Left renal pelvis (tissue), 4 donors: ENCODE data around the gene SERPINB12. TPM values are rescaled to one million over a fixed set of nuclear protein-coding genes. Genes with fewer than 3 reads are reported as not detected.

Experiments used
- DNase-seq, 4 donors: peaks; one replicate each; pipeline ENCODE4 v3.0.0-alpha.2; 2013; ENCODE audit warnings: low read depth in 4 of 4, low spot score in 3 of 4
- polyA plus RNA-seq, 4 donors: library from polyadenylated mRNA; unstranded; fragments of 120-200 nt; gene quantifications; one replicate each; pipeline ENCODE4 v1.2.1, GENCODE V29; 2013; ENCODE audit not compliant: insufficient read length in 4 of 4

Gene SERPINB12, protein sequence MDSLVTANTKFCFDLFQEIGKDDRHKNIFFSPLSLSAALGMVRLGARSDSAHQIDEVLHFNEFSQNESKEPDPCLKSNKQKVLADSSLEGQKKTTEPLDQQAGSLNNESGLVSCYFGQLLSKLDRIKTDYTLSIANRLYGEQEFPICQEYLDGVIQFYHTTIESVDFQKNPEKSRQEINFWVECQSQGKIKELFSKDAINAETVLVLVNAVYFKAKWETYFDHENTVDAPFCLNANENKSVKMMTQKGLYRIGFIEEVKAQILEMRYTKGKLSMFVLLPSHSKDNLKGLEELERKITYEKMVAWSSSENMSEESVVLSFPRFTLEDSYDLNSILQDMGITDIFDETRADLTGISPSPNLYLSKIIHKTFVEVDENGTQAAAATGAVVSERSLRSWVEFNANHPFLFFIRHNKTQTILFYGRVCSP
- not detected for polyA plus RNA-seq

DNA sequence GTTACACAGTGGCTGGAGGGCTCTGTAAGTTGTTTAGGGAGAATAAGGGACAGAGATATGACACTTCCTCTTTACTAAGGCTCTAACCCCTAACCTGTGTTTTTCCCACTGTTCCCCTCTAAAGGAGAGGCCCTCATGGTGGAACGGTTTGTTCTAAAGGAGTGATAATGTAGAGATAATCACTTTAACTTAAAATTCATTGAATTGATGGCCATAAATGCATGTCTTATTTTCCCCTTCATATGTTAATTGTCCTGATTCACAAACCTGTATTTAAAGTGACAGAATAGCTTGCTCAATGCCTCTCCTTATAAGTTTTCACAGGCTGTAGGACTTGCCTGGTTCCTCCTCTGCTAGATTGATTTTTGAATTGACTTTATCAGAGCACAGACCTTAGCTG is at the start of gene SERPINB12:
Gene SERPINB12 (plus strand): TSS at position 301 of the 400 bp plus-strand sequence. CDS start 13,791 bp downstream, outside the sequence.
- no peak for DNase-seq

DNA sequence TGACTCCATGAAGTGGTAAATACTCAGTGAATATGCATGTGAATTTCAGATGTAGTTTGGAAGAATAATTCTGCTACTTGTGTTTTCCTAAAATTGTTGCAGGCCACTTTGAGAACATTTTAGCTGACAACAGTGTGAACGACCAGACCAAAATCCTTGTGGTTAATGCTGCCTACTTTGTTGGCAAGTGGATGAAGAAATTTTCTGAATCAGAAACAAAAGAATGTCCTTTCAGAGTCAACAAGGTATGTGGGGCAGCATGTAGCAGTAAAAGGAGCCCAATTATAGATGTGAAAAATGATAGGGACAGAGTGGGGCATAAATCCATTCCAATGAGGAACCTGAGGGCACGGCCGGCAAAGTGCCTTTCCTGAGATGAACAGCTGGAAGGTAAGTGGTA is 49.3 kb upstream of the SERPINB12 start:
- no peak for DNase-seq

DNA sequence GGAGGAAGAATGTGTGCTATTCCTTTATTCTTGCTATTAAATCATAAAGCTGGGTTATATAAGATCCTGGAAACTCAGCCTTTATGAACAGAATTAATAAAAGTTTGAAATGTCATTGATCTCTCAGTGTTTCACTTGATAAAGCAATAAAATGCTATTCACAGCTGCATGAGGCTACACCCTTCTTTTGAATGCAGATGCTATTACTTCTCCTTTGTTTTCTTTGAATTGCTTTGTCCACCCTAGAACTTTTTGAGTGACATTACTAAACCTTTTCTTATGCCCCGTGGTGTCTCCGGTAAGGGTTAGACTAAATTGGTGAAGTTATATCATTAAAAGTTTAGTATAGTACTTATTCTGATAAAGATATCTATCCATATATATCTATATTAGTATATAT is 46.5 kb upstream of the SERPINB12 start:
- DNase-seq = no peak

DNA sequence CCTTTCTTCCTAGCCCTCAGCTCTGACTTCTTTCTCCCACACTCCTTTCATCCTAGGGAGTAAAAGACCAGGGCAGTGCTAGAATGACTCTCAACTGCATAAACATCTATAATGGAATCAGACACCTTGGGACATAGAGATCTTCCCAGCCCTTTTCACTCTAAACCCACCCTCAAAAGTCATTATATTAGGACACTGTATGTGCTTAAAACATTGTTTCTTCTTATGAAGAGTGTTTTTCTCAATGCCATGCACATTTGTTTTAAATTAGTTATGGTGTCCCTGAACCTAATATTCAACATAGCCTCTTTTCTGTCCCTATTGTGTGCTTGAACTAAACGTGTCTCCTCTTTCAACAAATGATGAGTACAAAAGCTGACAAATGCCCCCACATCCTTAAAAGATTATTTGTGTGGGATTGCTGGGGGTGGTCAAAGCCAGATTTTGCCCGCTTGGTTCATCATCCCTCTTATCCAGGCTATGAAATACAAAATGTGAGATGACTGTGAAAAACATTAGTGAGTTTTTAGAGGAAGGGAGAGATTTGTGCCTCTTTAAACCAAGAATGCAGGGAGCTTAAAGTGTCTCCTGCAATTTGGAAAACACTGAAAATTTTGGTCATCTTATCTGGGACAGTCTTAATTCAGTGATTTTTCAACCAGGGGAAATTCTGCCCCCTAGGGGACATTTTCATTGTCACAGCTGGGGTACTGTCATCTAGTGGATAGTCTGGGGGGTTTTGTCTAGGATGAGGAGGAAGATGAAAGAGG is 36.4 kb upstream of the SERPINB12 start:
- DNase-seq = no peak

DNA sequence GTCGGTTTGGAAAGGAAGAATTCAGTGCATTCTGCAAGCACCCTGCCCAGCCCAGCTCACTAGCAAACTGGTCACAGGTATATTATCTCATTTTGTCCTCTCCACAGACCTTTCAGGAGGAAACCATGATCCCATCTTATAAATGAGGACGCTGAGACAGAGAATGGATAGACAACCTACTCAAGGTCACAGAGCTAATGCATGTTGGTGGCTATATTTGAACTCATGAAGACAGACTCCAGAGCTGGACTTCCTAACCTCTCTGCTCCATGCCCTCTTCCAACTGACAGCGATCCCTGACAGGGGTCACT is 35.9 kb upstream of the SERPINB12 start:
- DNase-seq = no peak

DNA sequence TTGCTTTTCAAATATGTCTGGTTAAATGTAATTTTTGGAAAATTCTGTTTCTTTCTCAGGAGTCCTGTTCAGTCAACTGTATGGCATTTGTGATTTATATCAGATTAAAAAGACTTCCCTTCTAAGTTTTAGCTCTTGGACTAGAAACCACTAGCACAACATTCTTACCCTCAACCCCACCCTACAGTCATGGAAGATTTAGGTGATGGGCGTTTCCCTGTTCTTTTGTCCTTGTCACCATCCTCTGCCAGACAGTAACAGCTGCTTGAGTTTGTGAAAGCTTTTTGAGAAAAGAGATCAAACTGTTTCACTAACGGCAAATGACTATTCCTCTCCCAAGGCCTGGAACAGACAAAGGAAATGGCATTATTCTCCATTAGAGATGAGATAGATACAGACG is 33.6 kb upstream of the SERPINB12 start:
- no peak for DNase-seq

DNA sequence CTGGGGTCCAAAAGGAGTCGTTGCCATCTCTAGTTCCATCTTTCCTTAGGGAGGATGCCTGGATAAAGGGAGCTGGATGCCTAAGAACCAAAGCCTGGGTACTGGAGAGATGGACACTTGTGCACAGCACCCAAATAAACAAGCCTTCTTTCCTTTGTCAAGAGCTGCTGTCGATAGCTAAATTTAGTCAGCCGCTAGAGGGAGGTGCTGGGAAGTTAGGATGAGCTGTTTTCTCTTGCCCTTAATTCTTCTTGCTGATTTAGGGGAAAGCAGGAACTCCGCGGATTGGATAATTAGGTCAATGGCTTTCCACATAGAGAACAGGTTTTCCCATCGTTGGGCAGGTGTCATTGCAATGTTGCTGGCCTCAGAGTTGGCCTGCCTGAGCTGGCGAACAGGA is 30.9 kb upstream of the SERPINB12 start:
- DNase-seq = no peak

DNA sequence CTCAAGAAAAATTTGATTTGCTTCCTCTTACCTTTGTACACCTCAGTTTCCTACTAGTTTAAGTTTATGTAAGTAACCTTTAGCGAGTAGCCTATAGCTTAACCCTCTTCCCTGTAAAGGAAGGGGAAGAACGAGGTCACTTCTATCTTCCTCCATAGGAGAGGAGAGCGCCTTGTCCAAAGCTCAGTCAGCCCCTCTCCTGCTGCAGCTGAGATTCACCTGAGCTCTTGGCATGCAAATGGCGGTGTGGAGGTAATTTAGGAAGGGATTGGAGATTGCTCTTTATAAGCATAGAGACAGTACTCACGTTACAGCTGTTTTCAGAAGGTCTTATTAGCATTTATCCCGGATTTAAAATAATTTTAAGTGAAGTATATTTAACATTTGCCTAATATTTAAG is 27.8 kb upstream of the SERPINB12 start:
- DNase-seq = no peak

DNA sequence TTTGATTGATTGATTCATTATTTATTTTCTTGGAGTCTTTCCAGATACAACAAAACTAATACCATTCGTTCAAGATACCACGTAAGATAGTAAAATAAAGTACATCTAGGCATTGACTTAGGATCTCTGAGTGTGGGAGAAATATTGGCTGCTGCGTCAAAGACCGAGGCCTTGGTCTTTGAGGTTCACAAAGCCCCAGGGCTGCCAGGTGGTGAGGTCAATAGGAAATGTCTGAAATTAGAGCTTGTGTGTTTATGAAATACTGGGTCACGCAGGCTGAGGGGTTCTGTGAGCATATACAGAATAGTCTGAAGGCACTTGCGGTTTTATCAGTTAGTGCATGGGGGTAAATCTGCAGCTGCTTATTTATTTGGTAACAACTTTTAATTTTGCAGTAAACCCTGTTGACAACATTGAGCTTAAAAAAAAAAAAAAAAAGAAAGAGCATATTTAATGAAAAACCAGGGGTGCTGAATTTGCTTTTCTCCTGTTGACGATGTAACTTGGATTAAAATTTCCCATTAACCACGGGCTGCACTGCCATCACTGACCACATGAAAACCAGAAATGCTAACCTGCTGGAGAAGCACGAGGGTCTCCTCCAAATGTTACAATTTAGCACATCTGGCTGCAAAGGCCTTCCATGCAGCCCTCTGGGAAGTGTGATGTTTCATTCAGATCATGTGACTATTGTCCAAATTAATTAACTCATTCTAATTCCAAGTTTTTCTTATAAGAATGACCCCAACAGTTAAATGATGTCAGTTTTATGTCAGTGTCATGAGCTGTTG is 27.1 kb upstream of the SERPINB12 start:
- no peak for DNase-seq

DNA sequence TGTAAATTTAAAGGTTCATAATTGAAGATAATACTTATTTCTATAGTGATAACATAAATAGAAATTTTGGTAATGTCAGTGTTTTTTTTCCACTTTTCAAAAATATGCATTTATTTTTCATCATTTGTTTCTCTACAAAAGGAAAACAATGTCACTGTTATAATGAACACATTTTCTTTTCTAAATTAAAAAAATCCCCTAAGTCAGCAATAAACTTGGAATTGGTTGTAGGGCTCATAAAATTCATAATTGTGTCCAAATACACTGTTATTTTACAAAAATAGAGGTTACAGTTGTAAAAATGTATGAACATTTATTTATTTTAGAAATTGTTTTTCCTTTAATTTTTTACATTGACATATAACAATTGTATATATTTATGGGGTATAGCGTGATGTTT is 26.4 kb upstream of the SERPINB12 start:
- no peak for DNase-seq

DNA sequence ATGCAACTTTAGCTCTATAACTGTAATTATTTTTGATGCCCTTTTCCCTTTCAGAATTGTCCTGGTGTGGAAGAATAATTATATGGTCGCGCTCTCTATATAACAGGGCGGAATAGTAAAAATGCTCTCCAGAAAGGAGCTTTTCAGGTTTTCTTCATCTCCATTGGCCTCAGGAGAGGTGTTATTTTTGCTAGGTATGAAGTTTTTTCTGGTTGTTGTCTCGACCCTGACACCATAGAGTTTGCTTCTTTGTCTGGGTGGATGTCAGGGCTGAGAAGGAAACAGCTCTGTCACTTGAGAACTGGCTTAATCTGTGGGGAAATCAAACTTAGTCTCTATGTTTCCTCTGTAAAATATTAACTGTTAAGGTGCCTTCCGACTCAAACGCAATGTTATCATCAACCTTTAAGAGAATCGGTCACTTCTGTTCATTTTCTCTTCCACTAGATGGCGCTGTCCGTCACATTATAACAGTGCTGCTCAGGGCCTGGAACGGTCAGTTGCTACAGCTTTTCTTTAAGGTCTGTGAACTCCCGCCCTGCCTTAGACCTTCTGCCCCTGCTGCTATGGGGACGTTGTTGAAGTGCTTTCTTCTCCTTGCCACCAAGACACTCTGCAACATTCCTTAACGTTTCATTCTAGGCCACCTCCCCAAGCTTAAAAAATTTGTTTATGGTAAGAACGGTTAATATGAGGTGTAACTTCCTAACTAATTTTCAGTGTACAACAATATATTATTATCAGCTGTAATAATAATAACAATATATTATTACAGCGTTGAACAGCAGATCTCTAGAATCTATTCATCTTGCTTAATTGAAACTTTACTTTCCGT is 23.8 kb upstream of the SERPINB12 start:
- DNase-seq = peak; percentile 51 to 73 (median 68)

DNA sequence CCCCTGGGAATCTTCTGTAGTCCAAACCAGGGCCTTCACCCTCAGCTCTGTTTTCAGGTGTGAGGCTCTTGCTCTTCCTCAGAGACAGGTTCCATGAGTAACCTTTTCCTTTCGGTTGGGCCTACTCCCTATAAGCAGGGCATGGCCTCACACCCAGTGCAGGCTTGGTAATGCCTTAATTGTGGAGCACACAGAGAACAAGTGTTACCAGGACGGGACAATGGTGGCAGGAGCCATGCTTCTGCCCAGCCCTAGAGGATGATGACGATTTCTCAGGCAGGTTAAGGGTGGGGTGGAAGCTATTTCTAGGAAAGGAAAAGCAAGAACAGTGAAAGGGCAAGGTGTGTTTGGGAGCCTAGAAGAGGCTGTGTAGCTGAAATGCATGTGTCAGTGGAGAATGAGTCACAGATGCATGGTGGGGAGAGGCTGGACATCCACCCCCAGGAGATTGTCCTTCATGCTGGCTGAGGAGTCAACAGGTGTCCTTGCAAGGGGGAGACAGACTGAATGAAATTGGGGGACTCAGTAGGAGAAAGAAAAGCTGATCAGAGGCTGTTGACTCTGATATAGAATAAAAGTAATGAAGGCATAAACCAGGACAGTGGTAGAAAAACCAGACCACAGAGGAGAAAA is 22.0 kb upstream of the SERPINB12 start:
- no peak for DNase-seq

DNA sequence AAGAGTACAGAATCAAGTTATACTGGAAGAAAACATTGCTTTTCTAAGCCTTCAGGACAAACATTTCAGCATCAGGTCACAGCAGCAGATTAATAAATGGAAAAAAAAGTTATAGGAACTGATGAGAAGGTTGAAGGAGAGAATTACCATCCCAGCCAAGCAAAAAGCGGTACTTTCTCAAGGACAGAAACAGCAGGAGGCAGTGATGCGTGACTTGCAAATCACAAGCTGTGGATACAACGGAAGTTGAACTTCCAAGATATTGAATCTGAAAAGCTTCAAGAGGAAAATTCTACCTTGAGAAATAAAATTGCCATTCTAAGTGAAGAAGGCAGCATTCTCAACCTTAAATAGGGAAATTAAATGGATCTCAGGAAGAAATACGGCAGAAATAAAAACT is 18.5 kb upstream of the SERPINB12 start:
- DNase-seq = no peak

DNA sequence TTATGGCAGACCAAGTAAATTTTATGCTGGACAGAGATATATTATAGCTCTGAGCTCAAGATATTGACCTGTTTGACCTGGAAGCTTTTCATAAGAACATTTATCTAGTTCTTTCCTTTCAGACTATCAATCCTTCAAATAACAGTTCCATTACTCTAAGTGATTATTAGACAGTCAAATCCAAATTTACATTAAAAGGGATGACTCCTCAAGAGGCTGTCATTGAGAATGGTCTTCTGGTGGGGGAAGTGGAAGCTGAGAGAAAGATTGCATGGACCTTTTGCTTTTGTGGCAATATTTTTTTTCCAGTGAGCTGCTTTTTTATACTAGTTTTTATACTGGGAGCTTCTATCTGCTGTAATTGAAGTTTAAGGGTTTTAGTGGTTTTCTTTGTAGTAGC is 14.9 kb upstream of the SERPINB12 start:
- no peak for DNase-seq

DNA sequence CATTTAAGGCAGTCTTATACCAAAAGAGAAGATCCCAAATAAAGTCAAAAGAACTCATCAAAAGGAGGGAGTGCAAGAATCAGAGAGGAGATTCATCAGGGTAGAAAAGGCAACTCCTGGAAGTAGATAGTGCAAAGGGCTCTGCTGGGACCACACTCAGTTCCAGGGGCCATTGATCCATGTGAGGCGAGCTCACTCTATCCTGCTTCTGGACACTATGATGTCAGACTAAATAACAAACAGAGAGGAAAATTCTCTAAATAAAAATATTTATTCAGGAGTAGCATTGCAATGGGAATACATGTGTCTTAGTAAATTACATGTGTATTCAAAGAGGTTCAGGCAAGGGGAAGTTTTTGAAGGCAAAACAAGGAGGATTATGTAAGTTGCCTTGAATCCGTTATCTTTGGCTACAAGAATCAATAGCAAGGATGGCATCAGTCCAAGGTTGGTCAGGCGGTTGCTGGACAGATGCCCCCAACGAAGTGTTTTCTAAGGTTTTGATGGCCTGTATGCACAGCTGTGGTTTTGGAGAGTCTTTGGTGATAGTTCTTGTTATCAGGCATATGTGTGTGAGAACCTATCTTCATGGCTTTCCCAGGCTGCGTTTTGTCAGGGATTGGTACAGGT is 13.2 kb upstream of the SERPINB12 start:
- DNase-seq = no peak

DNA sequence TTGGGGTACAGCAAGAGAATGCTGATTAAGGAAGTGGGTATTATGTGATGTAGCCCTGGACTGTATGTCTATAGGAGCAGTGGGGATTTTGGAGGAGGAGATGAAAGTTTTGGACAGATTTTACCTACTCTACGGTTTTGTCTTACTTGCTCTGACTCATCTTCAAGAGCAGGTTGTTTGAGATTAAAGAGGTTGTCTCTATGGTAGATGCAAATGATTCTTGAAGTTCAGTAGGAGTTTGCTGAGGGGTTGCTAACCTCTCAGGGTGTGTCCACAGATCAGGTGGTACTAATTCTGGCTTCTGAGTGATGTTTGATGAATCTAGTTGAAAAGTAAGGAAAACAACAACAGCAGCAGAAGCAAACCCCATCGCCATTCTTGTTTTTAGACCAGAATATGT is 9.7 kb upstream of the SERPINB12 start:
- DNase-seq = no peak

DNA sequence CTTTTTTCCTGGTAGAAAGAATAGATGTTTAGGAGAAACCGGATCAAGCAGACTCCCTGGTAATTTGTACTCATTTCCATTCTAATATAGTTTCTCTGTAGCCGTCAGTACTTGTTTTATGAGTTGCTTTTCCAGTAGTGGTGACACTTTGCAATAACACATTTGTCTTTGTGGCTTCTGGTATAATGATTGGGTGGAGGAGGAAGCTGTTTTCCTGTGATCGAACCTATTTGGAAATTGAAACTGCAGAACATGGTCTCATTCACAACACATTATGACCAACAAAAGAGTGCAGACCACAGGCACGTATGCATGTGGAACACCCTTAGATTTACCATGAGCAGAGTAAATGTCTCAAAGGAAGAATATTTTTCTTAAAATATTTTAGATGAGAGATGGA is 7.6 kb upstream of the SERPINB12 start:
- DNase-seq = no peak

DNA sequence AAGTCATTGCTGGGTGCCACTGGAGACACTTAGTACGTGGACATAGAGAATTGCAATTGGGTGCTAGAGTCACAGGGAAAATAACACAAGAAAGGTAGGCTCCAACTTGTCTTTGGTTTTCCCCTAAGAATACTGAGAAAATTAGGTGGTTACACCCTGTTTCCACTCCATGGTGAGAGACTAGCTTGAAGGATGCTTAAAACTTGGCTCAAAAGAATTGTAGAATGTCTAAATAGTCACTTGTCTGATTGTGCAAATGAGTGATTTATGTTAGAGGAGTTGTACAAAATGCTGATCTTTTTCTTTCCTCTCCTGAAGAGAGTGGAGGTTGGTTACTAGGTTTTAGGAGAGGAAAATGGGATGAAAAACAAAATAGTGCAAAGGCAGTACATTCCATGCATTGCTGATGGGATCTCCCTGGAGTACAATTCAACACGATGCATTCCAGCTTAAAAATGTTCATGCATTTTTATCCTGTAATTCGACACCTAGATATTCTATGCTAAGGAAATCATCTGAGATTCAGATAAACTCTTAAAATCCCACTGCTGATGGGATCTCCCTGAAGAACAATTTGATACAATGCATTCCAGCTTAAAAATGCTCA is 2.2 kb upstream of the SERPINB12 start:
- no peak for DNase-seq

DNA sequence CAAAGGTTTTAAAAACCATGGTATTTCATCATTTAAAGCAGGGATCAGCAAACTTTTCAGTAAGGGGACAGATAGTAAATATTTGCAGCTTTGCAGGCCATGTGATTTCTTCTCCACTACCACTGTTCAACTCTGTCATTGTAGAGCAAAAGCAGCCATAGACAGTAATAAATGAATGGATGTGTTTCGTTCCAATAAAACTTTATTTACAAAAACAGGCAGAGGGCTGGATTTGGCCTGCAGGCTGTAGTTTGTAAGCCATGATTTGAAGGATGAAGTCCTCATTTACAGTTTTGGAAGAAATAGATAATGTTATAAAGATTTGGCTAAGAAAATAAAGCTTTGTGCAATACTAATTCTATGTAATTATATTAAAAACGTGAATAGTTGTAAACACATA is 1.8 kb downstream of the SERPINB12 start:
- DNase-seq = no peak
